Measurements from ENCODE around the gene ATF7. TPM values are rescaled to one million over a fixed set of nuclear protein-coding genes. Genes with fewer than 3 reads are reported as not detected.

ATF7 gene
- total RNA-seq, 2 donors from 2014 or later = 37.9 to 46.7 TPM

DNA sequence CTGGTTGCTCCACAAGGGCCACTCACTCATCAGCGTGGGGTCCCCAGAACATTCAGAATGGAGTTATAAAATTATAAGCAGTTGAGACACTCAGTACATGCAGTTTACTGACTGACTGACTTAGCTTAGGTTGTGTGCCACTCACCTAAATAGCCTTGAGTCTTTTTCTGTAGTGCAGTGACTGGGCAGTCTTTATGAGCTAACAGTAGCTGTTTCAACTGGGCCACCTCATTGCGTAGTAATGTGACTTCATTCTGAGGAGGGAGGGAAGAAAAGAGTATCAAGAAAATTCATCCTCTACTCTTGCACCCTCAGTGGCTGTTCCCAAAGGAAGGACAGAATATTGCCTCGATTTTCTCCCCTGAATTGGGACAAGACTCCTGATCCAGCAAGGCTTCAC is 103.1 kb downstream of the ATF7 start:
- TF ChIP-seq POLR2AphosphoS5 (IDR thresholded peaks at IDR 0.05) = no peak
- no peak for TF ChIP-seq POLR2A (IDR thresholded peaks at IDR 0.05)
- TF ChIP-seq, protein P1, sequence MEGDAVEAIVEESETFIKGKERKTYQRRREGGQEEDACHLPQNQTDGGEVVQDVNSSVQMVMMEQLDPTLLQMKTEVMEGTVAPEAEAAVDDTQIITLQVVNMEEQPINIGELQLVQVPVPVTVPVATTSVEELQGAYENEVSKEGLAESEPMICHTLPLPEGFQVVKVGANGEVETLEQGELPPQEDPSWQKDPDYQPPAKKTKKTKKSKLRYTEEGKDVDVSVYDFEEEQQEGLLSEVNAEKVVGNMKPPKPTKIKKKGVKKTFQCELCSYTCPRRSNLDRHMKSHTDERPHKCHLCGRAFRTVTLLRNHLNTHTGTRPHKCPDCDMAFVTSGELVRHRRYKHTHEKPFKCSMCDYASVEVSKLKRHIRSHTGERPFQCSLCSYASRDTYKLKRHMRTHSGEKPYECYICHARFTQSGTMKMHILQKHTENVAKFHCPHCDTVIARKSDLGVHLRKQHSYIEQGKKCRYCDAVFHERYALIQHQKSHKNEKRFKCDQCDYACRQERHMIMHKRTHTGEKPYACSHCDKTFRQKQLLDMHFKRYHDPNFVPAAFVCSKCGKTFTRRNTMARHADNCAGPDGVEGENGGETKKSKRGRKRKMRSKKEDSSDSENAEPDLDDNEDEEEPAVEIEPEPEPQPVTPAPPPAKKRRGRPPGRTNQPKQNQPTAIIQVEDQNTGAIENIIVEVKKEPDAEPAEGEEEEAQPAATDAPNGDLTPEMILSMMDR (IDR thresholded peaks at IDR 0.05) = no peak
- peaks cover 0 to 3% of the 10 kb centered on the region in 2 donors for H3K36me3 ChIP-seq
- intact Hi-C loops (cut with DNase I) = no loop called here
- no peaks in the 10 kb centered on the region for H3K27me3 ChIP-seq (replicated peaks; ENCODE audit: insufficient read depth)
- no peaks in the 10 kb centered on the region for H3K4me1 ChIP-seq (replicated peaks)
- WGBS = 98% methylated on average over 3 of the region's 3 CpGs
- H3K4me3 ChIP-seq = no peak overlapping the region
- no peak for DNase-seq (ENCODE audit: low spot score)
- H3K27ac ChIP-seq = no peak overlapping the region
- no peaks in the 10 kb centered on the region for H3K9me3 ChIP-seq

DNA sequence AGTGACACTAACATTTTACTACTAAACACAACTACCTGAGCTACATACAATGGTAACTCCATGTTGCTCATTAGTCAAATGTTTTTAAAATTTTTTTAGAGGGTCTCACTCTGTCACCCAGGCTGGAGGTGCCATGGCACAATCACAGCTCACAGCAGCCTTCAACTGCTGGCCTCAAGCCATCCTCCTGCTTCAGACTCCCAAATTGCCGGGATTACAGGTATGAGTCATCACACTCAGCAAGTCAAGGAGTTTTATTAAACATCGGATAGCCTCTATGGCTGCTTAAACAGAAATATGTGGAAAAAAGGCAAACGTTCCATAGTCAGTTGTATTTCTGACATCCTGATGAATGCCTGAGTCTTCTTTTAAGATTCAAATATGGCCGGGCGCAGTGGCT is 107.8 kb downstream of the ATF7 start:
- Histone ChIP-seq H3K4me1 (replicated peaks) (no peaks in the 10 kb centered on the region), H3K4me3 (no peak overlapping the region), H3K27ac (no peak overlapping the region), H3K9me3 (no peaks in the 10 kb centered on the region), H3K36me3 (peaks cover 0 to 11% of the 10 kb centered on the region in 2 donors), H3K27me3 (replicated peaks; ENCODE audit: insufficient read depth) (no peaks in the 10 kb centered on the region)
- 71% methylated on average over 5 of the region's 5 CpGs for WGBS
- no peak for DNase-seq (ENCODE audit: low spot score)
- intact Hi-C loops (cut with DNase I) = no loop called here
- no peak for TF ChIP-seq POLR2A (IDR thresholded peaks at IDR 0.05)
- TF ChIP-seq POLR2AphosphoS5 (IDR thresholded peaks at IDR 0.05) = no peak
- TF ChIP-seq, protein P1 (IDR thresholded peaks at IDR 0.05) = no peak

DNA sequence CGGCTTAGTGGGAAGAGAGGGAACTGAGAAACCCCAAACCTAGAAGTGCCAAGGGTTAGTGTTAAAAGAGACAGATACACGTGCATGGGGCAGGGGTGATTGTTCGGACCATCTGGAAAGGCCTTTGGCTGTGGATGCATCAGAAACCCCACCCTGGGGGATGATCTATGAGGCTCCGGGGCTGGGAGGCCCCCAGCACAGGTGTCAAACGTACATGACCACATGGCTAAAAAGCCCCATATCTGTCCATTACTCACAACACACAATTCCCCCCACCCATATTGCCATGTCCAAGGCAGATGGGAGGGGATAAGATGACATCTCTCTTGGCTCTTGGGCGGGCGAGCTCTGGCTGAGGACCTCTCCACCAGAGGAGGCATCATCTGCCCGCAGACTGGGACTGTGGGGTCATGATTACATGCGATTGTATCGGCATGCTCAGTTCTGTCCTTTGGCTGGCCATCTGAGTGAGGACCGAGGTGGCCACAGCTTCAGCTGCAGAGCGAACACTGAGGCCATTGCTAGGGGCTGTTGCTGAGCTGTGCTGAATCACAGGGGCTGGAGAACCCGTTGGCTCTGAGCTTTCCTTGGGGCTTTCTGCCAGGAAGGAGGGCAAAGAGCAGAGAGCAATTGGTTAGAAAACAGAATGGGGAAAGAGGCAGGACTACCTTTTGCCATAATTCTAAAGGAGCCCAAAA is 109.3 kb downstream of the ATF7 start:
- TF ChIP-seq, protein P1 (IDR thresholded peaks at IDR 0.05) = no peak
- TF ChIP-seq POLR2AphosphoS5 (IDR thresholded peaks at IDR 0.05) = no peak
- no peak for TF ChIP-seq POLR2A (IDR thresholded peaks at IDR 0.05)
- no peaks in the 10 kb centered on the region for H3K4me1 ChIP-seq (replicated peaks)
- no peaks in the 10 kb centered on the region for H3K9me3 ChIP-seq
- no peak for DNase-seq (ENCODE audit: low spot score)
- intact Hi-C loops (cut with DNase I) = no loop called here
- no peaks in the 10 kb centered on the region for H3K27me3 ChIP-seq (replicated peaks; ENCODE audit: insufficient read depth)
- no peak overlapping the region for H3K4me3 ChIP-seq
- peaks cover 0 to 8% of the 10 kb centered on the region in 2 donors for H3K36me3 ChIP-seq
- H3K27ac ChIP-seq = no peak overlapping the region
- WGBS = 86% methylated on average over 13 of the region's 13 CpGs

DNA sequence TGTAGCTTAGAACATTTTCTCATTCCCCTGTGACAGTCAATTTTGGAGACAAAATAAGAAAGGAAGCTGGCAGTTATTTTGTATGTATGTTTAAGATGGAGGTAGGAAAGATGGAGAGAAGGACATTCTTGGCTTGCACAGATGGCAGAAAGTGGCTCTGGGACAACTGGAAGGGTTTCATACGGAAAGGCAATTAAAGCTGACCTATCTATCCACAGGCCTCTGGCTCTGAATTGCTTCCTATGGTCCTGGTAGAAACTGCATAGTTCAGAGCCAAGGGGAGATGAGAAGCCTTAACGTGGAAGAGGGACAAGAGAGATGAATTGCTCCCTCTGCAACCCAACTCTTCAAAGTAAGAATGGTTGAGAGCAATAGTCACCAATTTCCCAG is 110.9 kb downstream of the ATF7 start:
- TF ChIP-seq POLR2A (IDR thresholded peaks at IDR 0.05) = no peak
- TF ChIP-seq, protein P1 (IDR thresholded peaks at IDR 0.05) = no peak
- TF ChIP-seq POLR2AphosphoS5 (IDR thresholded peaks at IDR 0.05) = no peak
- 82% methylated on average over 2 of the region's 2 CpGs for whole genome bisulfite sequencing
- no peak overlapping the region for H3K4me3 ChIP-seq
- DNase-seq (ENCODE audit: low spot score) = no peak
- H3K27me3 ChIP-seq (replicated peaks; ENCODE audit: insufficient read depth) = no peaks in the 10 kb centered on the region
- peaks cover 0 to 8% of the 10 kb centered on the region in 2 donors for H3K36me3 ChIP-seq
- intact Hi-C loops (cut with DNase I) = no loop called here
- H3K4me1 ChIP-seq (replicated peaks) = no peaks in the 10 kb centered on the region
- H3K27ac ChIP-seq = no peak overlapping the region
- H3K9me3 ChIP-seq = no peaks in the 10 kb centered on the region

DNA sequence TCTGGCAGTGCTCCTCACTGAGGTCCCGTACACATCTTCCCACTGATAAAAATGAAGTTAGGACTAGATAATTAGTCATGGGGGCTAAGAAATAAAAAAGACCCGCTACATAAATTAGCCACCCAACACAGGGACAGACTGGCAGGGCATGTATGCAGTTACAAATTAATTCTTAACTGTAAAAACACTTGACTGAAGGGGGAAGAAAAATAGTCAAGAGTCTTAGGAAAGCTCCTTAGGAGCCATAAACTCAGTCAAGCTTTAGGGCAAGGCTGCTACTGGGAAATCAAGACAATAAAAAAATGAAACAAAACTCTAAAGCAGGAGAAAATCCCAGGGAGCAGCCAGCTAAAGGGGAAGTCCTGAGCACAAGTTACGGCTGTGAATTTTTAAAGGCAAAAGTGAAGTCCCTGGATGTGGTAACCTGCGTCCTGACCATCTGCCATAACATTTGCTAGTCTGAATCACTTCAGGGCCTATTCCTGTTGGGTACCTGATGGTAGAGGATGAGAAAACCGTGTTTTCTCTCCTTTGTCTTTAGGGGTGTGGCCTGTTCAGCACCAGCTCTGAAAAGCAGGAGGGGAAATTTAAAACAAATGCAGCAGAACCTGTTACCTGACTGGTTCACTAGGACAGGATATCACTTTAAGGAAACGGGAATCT is 111.4 kb downstream of the ATF7 start:
- intact Hi-C loops (cut with DNase I) = no loop called here
- H3K27ac ChIP-seq = no peak overlapping the region
- H3K4me3 ChIP-seq = no peak overlapping the region
- H3K4me1 ChIP-seq (replicated peaks) = no peaks in the 10 kb centered on the region
- 66% methylated on average over 6 of the region's 6 CpGs for WGBS
- H3K36me3 ChIP-seq = peaks cover 0 to 8% of the 10 kb centered on the region in 2 donors
- no peaks in the 10 kb centered on the region for H3K27me3 ChIP-seq (replicated peaks; ENCODE audit: insufficient read depth)
- no peak for DNase-seq (ENCODE audit: low spot score)
- H3K9me3 ChIP-seq = no peaks in the 10 kb centered on the region
- TF ChIP-seq POLR2AphosphoS5 (IDR thresholded peaks at IDR 0.05) (no peak), POLR2A (IDR thresholded peaks at IDR 0.05) (no peak)
- TF ChIP-seq, protein P1 (IDR thresholded peaks at IDR 0.05) = no peak
